K562 (cell line): ENCODE results near the gene CCDC200. TPM values are rescaled to one million over a fixed set of nuclear protein-coding genes. Genes with fewer than 3 reads are reported as not detected.

Experiments used
- NFIX ChIP-seq: fragments of 250-450 bp; sonication (Bioruptor Pico); IDR thresholded peaks from 2 replicates; pipeline ENCODE4 v1.4.0; 2020; ENCODE audit warnings: low read depth, mild to moderate bottlenecking, moderate library complexity
- PHF21A ChIP-seq: fragments of 450-650 bp; IDR thresholded peaks from 2 replicates; pipeline ENCODE4 v1.6.1; 2017; ENCODE audit warnings: low read depth, borderline replicate concordance
- SP2 ChIP-seq: IDR thresholded peaks from 2 replicates; pipeline ENCODE4 v1.6.1; 2011; ENCODE audit warnings: mild to moderate bottlenecking, low read depth, low read length, moderate library complexity; ENCODE audit not compliant: poor library complexity, severe bottlenecking; ENCODE audit errors: extremely low read depth
- ZNF282 ChIP-seq: sonication (generic); formaldehyde crosslinking; IDR thresholded peaks from 2 replicates; pipeline ENCODE4 v1.8.1; 2023; ENCODE audit warnings: missing genetic modification reagents
- polyA plus RNA-seq, 8 experiments: library from polyadenylated mRNA; depleted of rRNA in 4 of 8; stranded (reverse) in 5 of 8; unstranded in 3 of 8; fragments of >200 nt; fragmentation: Nextera tagmentation in 2 of 8; fragmentation: Illumina TruSeq in 1 of 8; extraction: Ambion mirVana in 2 of 8; extraction: Trizol in 1 of 8; gene quantifications; 2 replicates each; pipeline versions ENCODE4 v1.2.1 to v1.2.3, GENCODE V29; 2011 to 2014; ENCODE audit warnings: inconsistent platforms in 1 of 8, missing spikeins in 1 of 8
- small RNA-seq: library from RNA; depleted of rRNA; stranded (forward); fragments of <200 nt; gene quantifications from one replicate; pipeline ENCODE3, GENCODE V24; 2014
- total RNA-seq, 7 experiments: library from RNA; depleted of rRNA in 6 of 7; stranded (reverse); fragments of >200 nt in 6 of 7; fragmentation: Illumina TruSeq in 2 of 7; extraction: Trizol in 2 of 7; gene quantifications; 2 replicates each; pipeline versions ENCODE4 v1.2.1 to v1.2.3, GENCODE V29; 2011 to 2021; ENCODE audit warnings: low replicate concordance in 1 of 7

The CCDC200 gene
- total and polyA plus RNA-seq, 9 of the 15 experiments (the other 6 are each of a cell fraction or from before 2014, with no cell fraction given), result 0.14 TPM; not detected in 8

DNA sequence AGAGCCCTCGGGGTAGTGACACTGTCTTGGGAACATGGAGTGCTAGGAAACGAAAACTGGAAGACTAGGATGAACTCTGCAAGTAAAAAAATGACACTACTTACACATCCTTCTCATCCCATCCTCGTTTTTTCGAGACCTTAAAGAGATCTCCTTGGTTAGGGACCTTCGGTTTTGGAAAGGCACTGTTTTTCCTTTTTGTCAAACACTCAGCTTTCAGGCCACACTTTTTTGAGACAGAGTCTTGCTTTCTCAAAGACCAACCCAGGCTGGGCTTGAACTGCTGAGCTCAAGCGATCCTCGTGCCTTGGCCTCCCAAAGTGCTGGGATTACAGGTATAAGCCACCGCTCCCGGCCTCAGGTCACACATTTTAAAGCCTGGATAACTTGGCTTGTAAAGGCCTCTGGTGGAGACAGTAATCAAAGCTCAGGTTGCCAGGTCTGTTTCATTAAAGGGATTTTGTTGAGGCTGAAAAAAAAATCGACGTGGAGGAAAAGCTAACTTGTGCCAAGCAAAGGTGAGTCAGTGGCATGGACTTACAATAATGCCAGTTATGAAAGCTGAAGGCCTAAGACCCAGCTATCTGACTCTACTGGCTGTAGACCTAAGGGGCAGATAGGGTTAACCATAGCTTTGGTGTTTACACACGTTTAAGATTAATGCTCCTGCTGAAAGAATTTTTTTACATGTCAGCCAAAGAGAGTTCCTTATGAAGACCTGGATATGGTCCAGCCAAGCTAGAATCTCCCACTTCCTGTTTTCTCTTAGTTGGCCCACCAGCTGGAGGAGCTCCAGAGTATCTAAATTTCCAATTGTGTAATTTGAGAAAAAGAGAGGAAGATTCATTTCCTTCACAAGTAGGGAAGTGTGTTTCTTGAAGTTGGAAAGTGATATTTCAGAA is 56.6 kb downstream of the CCDC200 start (continued):
- TF ChIP-seq SP2 (no peak), PHF21A (no peak), ZNF282 (CRISPR knock-in tag) (no peak), NFIX (no peak)
- TF ChIP-seq, all 486 proteins: peak for 53

Small RNAs within 50 kb of the gene (small RNA-seq; reads per million reads assigned to genes)
- gene RF00004 (not detected), gene RNU2-1 (not detected)

Other genes starting within 250 kb of the CCDC200 start
Only the 7 nearest of the 11 such genes appear.
- gene VAT1, start 206.2 kb downstream of the CCDC200 start, total RNA-seq (2014; rRNA removed), result 72.5 and 96.7 TPM in 2 replicates
- 58.6 and 60.6 TPM in 2 replicates for gene VAT1, start 206.2 kb downstream of the CCDC200 start, total RNA-seq (2014; rRNA removed; fragmentation: Illumina TruSeq; extraction: Trizol)
- 94.7 and 97.8 TPM in 2 replicates for gene VAT1, start 206.2 kb downstream of the CCDC200 start, total RNA-seq (2015; rRNA removed; fragmentation: Illumina TruSeq; extraction: Trizol)
- 141 and 153 TPM in 2 replicates for gene VAT1, start 206.2 kb downstream of the CCDC200 start, total RNA-seq (2021)
- gene VAT1, start 206.2 kb downstream of the CCDC200 start, polyA plus RNA-seq (2011; rRNA removed), result 46.3 and 61.6 TPM in 2 replicates
- 108 and 109 TPM in 2 replicates for gene VAT1, start 206.2 kb downstream of the CCDC200 start, polyA plus RNA-seq (2014; fragmentation: Illumina TruSeq; extraction: Trizol)
- 10 to 100 TPM; 29.4 to 46.0 TPM for gene VAT1, start 206.2 kb downstream of the CCDC200 start, polyA plus RNA-seq (2014; fragmentation: Nextera tagmentation; extraction: Ambion mirVana)
- 62.2 and 66.7 TPM in 2 replicates for gene VAT1, start 206.2 kb downstream of the CCDC200 start, polyA plus RNA-seq (2014; rRNA removed)
- 0.68 and 1.3 TPM in 2 replicates for gene RND2, start 203.4 kb downstream of the CCDC200 start, total RNA-seq (2014; rRNA removed)
- gene RND2, start 203.4 kb downstream of the CCDC200 start, total RNA-seq (2014; rRNA removed; fragmentation: Illumina TruSeq; extraction: Trizol), result 0.98 and 0.99 TPM in 2 replicates
- 1.4 TPM in 2 replicates for gene RND2, start 203.4 kb downstream of the CCDC200 start, total RNA-seq (2015; rRNA removed; fragmentation: Illumina TruSeq; extraction: Trizol)
- 1.8 TPM in 2 replicates for gene RND2, start 203.4 kb downstream of the CCDC200 start, total RNA-seq (2021)
- gene RND2, start 203.4 kb downstream of the CCDC200 start, polyA plus RNA-seq (2011; rRNA removed), result 1.4 and 1.9 TPM in 2 replicates
- gene RND2, start 203.4 kb downstream of the CCDC200 start, polyA plus RNA-seq (2014; fragmentation: Illumina TruSeq; extraction: Trizol), result 1.3 TPM in 2 replicates
- gene RND2, start 203.4 kb downstream of the CCDC200 start, polyA plus RNA-seq (2014; fragmentation: Nextera tagmentation; extraction: Ambion mirVana), result under 1 TPM; 0.15 to 0.39 TPM
- 0.77 and 1.8 TPM in 2 replicates for gene RND2, start 203.4 kb downstream of the CCDC200 start, polyA plus RNA-seq (2014; rRNA removed)
- gene BRCA1, start 103.3 kb downstream of the CCDC200 start, total RNA-seq (2014; rRNA removed), result 68.4 and 82.5 TPM in 2 replicates
- gene BRCA1, start 103.3 kb downstream of the CCDC200 start, total RNA-seq (2014; rRNA removed; fragmentation: Illumina TruSeq; extraction: Trizol), result 73.2 and 79.1 TPM in 2 replicates
- 59.0 and 61.6 TPM in 2 replicates for gene BRCA1, start 103.3 kb downstream of the CCDC200 start, total RNA-seq (2015; rRNA removed; fragmentation: Illumina TruSeq; extraction: Trizol)
- 60.2 and 62.3 TPM in 2 replicates for gene BRCA1, start 103.3 kb downstream of the CCDC200 start, total RNA-seq (2021)
- gene BRCA1, start 103.3 kb downstream of the CCDC200 start, polyA plus RNA-seq (2011; rRNA removed), result 49.7 and 95.3 TPM in 2 replicates
- 74.8 and 77.1 TPM in 2 replicates for gene BRCA1, start 103.3 kb downstream of the CCDC200 start, polyA plus RNA-seq (2014; fragmentation: Illumina TruSeq; extraction: Trizol)
- gene BRCA1, start 103.3 kb downstream of the CCDC200 start, polyA plus RNA-seq (2014; fragmentation: Nextera tagmentation; extraction: Ambion mirVana), result 10 to 100 TPM; 25.9 to 35.6 TPM
- 56.5 and 60.1 TPM in 2 replicates for gene BRCA1, start 103.3 kb downstream of the CCDC200 start, polyA plus RNA-seq (2014; rRNA removed)
- gene NBR1, start 57.4 kb downstream of the CCDC200 start, total RNA-seq (2014; rRNA removed), result 37.0 and 38.9 TPM in 2 replicates
- 50.2 and 59.5 TPM in 2 replicates for gene NBR1, start 57.4 kb downstream of the CCDC200 start, total RNA-seq (2014; rRNA removed; fragmentation: Illumina TruSeq; extraction: Trizol)
- gene NBR1, start 57.4 kb downstream of the CCDC200 start, total RNA-seq (2015; rRNA removed; fragmentation: Illumina TruSeq; extraction: Trizol), result 33.9 and 36.8 TPM in 2 replicates
- gene NBR1, start 57.4 kb downstream of the CCDC200 start, total RNA-seq (2021), result 39.9 and 44.8 TPM in 2 replicates
- 41.0 and 70.1 TPM in 2 replicates for gene NBR1, start 57.4 kb downstream of the CCDC200 start, polyA plus RNA-seq (2011; rRNA removed)
- 58.6 and 62.8 TPM in 2 replicates for gene NBR1, start 57.4 kb downstream of the CCDC200 start, polyA plus RNA-seq (2014; fragmentation: Illumina TruSeq; extraction: Trizol)
- gene NBR1, start 57.4 kb downstream of the CCDC200 start, polyA plus RNA-seq (2014; fragmentation: Nextera tagmentation; extraction: Ambion mirVana), result 1 to 10 TPM; 4.2 to 7.5 TPM
- gene NBR1, start 57.4 kb downstream of the CCDC200 start, polyA plus RNA-seq (2014; rRNA removed), result 36.2 and 39.9 TPM in 2 replicates
- 0.08 and 0.09 TPM in 2 replicates for gene TMEM106A, start 16.7 kb downstream of the CCDC200 start, total RNA-seq (2014; rRNA removed)
- gene TMEM106A, start 16.7 kb downstream of the CCDC200 start, total RNA-seq (2014; rRNA removed; fragmentation: Illumina TruSeq; extraction: Trizol), result 0.15 and 0.29 TPM in 2 replicates
- 0.26 and 0.29 TPM in 2 replicates for gene TMEM106A, start 16.7 kb downstream of the CCDC200 start, total RNA-seq (2015; rRNA removed; fragmentation: Illumina TruSeq; extraction: Trizol)
- 0.24 and 0.40 TPM in 2 replicates for gene TMEM106A, start 16.7 kb downstream of the CCDC200 start, total RNA-seq (2021)
- gene TMEM106A, start 16.7 kb downstream of the CCDC200 start, polyA plus RNA-seq (2011; rRNA removed), result 0.16 and 0.24 TPM in 2 replicates
- 0.13 and 0.21 TPM in 2 replicates for gene TMEM106A, start 16.7 kb downstream of the CCDC200 start, polyA plus RNA-seq (2014; fragmentation: Illumina TruSeq; extraction: Trizol)
- under 1 TPM; 0.03 to 0.07 TPM for gene TMEM106A, start 16.7 kb downstream of the CCDC200 start, polyA plus RNA-seq (2014; fragmentation: Nextera tagmentation; extraction: Ambion mirVana)
- gene TMEM106A, start 16.7 kb downstream of the CCDC200 start, polyA plus RNA-seq (2014; rRNA removed), result 0.09 and 0.15 TPM in 2 replicates
- gene RNU2-1, start 5.4 kb upstream of the CCDC200 start, total RNA-seq (2014; rRNA removed), result not detected in 2 replicates
- not detected in 2 replicates for gene RNU2-1, start 5.4 kb upstream of the CCDC200 start, total RNA-seq (2014; rRNA removed; fragmentation: Illumina TruSeq; extraction: Trizol)
- not detected in 2 replicates for gene RNU2-1, start 5.4 kb upstream of the CCDC200 start, total RNA-seq (2015; rRNA removed; fragmentation: Illumina TruSeq; extraction: Trizol)
- gene RNU2-1, start 5.4 kb upstream of the CCDC200 start, total RNA-seq (2021), result 9,315 and 9,527 TPM in 2 replicates
- gene RNU2-1, start 5.4 kb upstream of the CCDC200 start, polyA plus RNA-seq (2011; rRNA removed), result not detected in 2 replicates
- not detected in 2 replicates for gene RNU2-1, start 5.4 kb upstream of the CCDC200 start, polyA plus RNA-seq (2014; fragmentation: Illumina TruSeq; extraction: Trizol)
- gene RNU2-1, start 5.4 kb upstream of the CCDC200 start, polyA plus RNA-seq (2014; fragmentation: Nextera tagmentation; extraction: Ambion mirVana), result not detected
- not detected in 2 replicates for gene RNU2-1, start 5.4 kb upstream of the CCDC200 start, polyA plus RNA-seq (2014; rRNA removed)
- gene ARL4D, start 170.4 kb upstream of the CCDC200 start, total RNA-seq (2014; rRNA removed), result 0.41 and 0.61 TPM in 2 replicates
- gene ARL4D, start 170.4 kb upstream of the CCDC200 start, total RNA-seq (2014; rRNA removed; fragmentation: Illumina TruSeq; extraction: Trizol), result 0.16 and 0.18 TPM in 2 replicates
- 0.43 and 0.49 TPM in 2 replicates for gene ARL4D, start 170.4 kb upstream of the CCDC200 start, total RNA-seq (2015; rRNA removed; fragmentation: Illumina TruSeq; extraction: Trizol)
- gene ARL4D, start 170.4 kb upstream of the CCDC200 start, total RNA-seq (2021), result 0.47 and 0.53 TPM in 2 replicates
- 0.21 and 0.31 TPM in 2 replicates for gene ARL4D, start 170.4 kb upstream of the CCDC200 start, polyA plus RNA-seq (2011; rRNA removed)
- gene ARL4D, start 170.4 kb upstream of the CCDC200 start, polyA plus RNA-seq (2014; fragmentation: Illumina TruSeq; extraction: Trizol), result 0.34 and 0.43 TPM in 2 replicates
- gene ARL4D, start 170.4 kb upstream of the CCDC200 start, polyA plus RNA-seq (2014; fragmentation: Nextera tagmentation; extraction: Ambion mirVana), result under 1 TPM in 1 of 2 experiments, not detected in 1; 0.07 TPM
- gene ARL4D, start 170.4 kb upstream of the CCDC200 start, polyA plus RNA-seq (2014; rRNA removed), result 0.21 and 0.62 TPM in 2 replicates